AG04449 (cell line): ENCODE data around the gene MAP3K19.

Experiments
- CTCF ChIA-PET: fragments of 350-600 bp; formaldehyde crosslinking; extraction: SDS; loops from one replicate; lab custom pipeline; 2021; ENCODE audit warnings: antibody characterized with exemption; lab: Yijun Ruan, JAX
- POLR2A ChIA-PET: fragments of 400-600, 350-600 bp; formaldehyde crosslinking; extraction: SDS; loops from one replicate; lab custom pipeline; 2020; ENCODE audit warnings: antibody characterized with exemption, inconsistent platforms; lab: Yijun Ruan, JAX
- DNase-seq: peaks from one replicate; pipeline ENCODE4 v3.0.0-alpha.2; 2010; ENCODE audit warnings: low read depth, low spot score
- H3K4me3 ChIP-seq: 2 replicates; pipeline ENCODE4 v1.5.1; 2011; ENCODE audit warnings: low read depth, mild to moderate bottlenecking, control low read depth, low read length
- TF ChIP-seq, protein P1 (sequence below): IDR thresholded peaks from one replicate; pipeline ENCODE4 v1.5.1; 2011; ENCODE audit warnings: mild to moderate bottlenecking, moderate library complexity, low read length, control low read depth, inconsistent platforms; ENCODE audit not compliant: insufficient read depth; ENCODE audit errors: missing control alignments

MAP3K19 gene

DNA sequence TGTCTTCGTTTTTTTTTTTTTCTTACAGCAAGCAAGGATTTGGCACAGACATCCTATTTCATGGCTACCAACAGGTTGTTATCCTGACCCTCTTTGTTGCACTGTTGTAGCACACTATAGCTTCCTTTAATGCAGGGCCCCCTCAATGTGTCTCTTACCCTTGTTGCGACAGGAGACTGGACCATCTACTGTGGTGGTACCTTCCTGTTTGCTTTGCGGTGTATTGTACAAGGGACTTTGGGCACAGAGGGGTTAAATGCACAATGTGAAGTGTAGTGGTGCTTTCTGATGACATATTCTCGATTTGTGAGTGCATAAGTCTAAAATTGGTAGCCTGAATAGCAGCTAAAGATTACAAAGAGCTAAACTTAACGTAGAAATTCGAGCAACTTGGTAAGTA, 101.2 kb downstream of the MAP3K19 start:
- ChIA-PET CTCF (interaction anchor here (0.7 kb wide), 1 partner anchor 547 kb away, joined by 3 read pairs; no protein-coding TSS in a partner anchor), POLR2A (no interaction called here)
- TF ChIP-seq, protein P1, sequence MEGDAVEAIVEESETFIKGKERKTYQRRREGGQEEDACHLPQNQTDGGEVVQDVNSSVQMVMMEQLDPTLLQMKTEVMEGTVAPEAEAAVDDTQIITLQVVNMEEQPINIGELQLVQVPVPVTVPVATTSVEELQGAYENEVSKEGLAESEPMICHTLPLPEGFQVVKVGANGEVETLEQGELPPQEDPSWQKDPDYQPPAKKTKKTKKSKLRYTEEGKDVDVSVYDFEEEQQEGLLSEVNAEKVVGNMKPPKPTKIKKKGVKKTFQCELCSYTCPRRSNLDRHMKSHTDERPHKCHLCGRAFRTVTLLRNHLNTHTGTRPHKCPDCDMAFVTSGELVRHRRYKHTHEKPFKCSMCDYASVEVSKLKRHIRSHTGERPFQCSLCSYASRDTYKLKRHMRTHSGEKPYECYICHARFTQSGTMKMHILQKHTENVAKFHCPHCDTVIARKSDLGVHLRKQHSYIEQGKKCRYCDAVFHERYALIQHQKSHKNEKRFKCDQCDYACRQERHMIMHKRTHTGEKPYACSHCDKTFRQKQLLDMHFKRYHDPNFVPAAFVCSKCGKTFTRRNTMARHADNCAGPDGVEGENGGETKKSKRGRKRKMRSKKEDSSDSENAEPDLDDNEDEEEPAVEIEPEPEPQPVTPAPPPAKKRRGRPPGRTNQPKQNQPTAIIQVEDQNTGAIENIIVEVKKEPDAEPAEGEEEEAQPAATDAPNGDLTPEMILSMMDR = no peak
- no peak for DNase-seq
- H3K4me3 ChIP-seq = no peak overlapping the region

DNA sequence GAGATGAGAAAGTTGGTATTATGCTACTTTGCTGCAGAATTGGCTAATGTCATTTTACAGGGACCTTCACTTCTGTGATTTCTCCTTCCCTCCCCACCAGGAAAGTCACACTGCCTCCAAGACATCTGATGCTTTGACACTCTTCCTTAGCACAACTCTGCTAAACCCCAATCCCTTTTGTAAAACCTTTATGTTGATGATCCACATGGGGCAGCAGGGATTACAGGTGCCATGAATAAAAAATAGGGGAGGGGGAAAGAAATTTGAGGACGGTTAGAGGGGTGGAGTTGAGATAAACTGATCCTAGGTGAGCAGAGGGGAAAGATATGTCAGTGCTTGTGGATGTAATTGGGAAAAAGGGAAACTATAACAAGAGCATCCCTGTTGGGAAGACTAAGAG, 102.3 kb downstream of the MAP3K19 start:
- TF ChIP-seq, protein P1 = no peak
- DNase-seq = no peak
- H3K4me3 ChIP-seq = no peak overlapping the region
- ChIA-PET CTCF (no interaction called here), POLR2A (no interaction called here)

DNA sequence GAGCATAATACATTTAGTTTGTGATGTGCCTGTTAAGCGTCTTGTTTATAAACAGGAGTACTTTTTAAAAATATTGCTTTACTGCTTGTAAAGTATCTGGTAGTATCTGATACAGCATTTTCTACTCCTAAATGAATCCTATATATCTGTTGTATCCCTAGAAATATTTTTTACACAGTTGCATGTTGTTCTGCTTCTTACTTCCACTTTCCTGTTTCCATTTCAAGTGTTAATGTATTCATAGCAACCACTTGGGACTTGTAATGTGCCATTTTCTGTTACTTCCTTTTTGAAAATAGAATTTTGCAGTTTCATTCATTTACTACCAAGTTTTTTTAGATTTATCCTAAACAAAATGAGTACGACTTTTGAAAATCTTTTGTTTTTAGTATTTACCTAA, 103.7 kb downstream of the MAP3K19 start:
- no peak overlapping the region for H3K4me3 ChIP-seq
- ChIA-PET POLR2A (no interaction called here), CTCF (interaction anchor here (1.0 kb wide), 1 partner anchor 11 kb away, joined by 3 read pairs; no protein-coding TSS in a partner anchor)
- TF ChIP-seq, protein P1 = no peak
- DNase-seq = no peak

DNA sequence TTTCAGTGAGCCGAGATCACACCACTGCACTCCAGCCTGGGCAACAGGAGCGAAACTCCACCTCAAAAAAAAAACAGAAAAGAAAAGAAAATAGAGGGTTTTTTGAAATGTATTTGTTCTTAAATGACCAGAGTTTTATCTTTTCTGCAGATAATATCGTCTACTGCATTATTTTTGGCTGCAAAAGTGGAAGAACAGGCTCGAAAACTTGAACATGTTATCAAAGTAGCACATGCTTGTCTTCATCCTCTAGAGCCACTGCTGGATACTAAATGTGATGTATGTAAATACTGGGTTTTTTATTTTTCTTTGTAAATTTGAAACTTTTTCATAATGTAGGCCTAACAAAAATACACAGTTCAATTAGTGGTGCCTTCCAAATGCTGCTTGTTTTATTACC, 110.6 kb downstream of the MAP3K19 start:
- ChIA-PET CTCF (no interaction called here), POLR2A (no interaction called here)
- no peak for DNase-seq

DNA sequence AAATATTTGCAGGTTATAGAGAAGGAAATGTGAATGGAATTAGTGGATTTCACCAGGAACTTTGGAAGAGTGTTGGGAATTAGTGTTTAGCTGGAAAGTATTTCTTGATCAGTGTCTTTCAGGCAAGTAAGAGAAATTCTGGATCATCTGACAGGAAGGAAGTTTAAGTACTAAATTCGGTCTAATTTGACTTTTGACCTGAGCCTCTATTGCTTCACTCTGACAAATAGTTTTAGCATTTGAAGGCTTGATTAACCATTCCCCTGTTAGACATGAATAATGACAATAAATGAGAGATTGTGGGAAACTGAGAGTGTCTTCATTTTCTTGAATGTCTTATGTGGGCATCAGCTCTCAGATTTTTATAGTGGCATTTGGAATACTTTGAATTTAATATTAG, 112.6 kb downstream of the MAP3K19 start:
- CTCF ChIA-PET = no interaction called here
- TF ChIP-seq, protein P1 = no peak
- POLR2A ChIA-PET = interaction anchor here (0.7 kb wide), 1 partner anchor 17 kb away, joined by 3 read pairs; no protein-coding TSS in a partner anchor
- no peak overlapping the region for H3K4me3 ChIP-seq
- DNase-seq = no peak

More for the DNA sequence above, 110.6 kb downstream of the MAP3K19 start:
- TF ChIP-seq, protein P1 = no peak
- no peak overlapping the region for H3K4me3 ChIP-seq

DNA sequence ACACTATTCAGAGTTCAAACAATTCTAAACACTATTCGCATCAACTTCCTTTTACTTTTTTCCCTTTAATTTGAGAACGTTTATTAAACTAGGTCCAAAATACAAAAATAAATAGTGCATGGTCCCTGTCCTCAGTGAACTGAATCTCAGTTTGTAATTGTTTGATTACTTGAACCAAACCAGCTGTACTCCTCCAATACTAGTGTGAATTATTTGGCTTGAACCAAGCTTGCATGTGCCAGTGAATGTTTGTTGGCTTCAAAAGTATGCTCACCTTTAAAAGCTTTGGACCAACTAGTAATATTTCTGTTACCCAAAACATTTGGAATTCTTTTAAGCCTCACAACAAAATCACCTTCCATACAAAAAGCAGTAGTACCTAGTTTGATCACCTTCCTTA, 113.1 kb downstream of the MAP3K19 start:
- H3K4me3 ChIP-seq = no peak overlapping the region
- ChIA-PET CTCF (no interaction called here), POLR2A (interaction anchor here (0.7 kb wide), 1 partner anchor 16 kb away, joined by 3 read pairs; no protein-coding TSS in a partner anchor)
- TF ChIP-seq, protein P1 = no peak
- DNase-seq = no peak
